Adrenal gland (tissue), 12 donors: ENCODE data around the gene FAM174C. TPM values are rescaled to one million over a fixed set of nuclear protein-coding genes. Genes with fewer than 3 reads are reported as not detected.

ENCODE experiments used
- DNase-seq, 7 donors: peaks; one replicate each; pipeline ENCODE4 v3.0.0-alpha.2; 2019 to 2020
- H3K27ac ChIP-seq, 5 donors: fragments of 200-600 bp; sonication (generic) in 4 of 5; 1 replicate in 3 of 5; 2 replicates in 2 of 5; pipeline versions ENCODE4 v1.5.1 to v1.8.0; 2016 to 2020; ENCODE audit warnings: mild to moderate bottlenecking in 1 of 5
- H3K27me3 ChIP-seq: fragments of 200-600 bp; 2 replicates; pipeline ENCODE4 v1.8.0; 2021
- H3K36me3 ChIP-seq, 2 donors: fragments of 200-600 bp; replicated peaks in 1 of 2; 1 replicate in 1 of 2; 2 replicates in 1 of 2; pipeline versions ENCODE4 v1.5.1 to v1.8.0; 2018 to 2022
- H3K4me1 ChIP-seq, 2 donors: fragments of 200-600 bp; replicated peaks in 1 of 2; 1 replicate in 1 of 2; 2 replicates in 1 of 2; pipeline versions ENCODE4 v1.5.1 to v1.8.0; 2018 to 2021
- H3K4me3 ChIP-seq, 4 donors: fragments of 200-600 bp; sonication (generic) in 3 of 4; one replicate each; pipeline ENCODE4 v1.5.1; 2016 to 2018
- H3K9me3 ChIP-seq, 3 donors: fragments of 200-600 bp; sonication (generic) in 1 of 3; replicated peaks in 1 of 3; 1 replicate in 2 of 3; 2 replicates in 1 of 3; pipeline versions ENCODE4 v1.5.1 to v1.8.0; 2016 to 2021
- POLR2A ChIP-seq, 2 donors: fragments of 450-650 bp; IDR thresholded peaks; one replicate each; pipeline ENCODE4 v1.6.1; 2017; ENCODE audit warnings: antibody characterized with exemption in 2 of 2, mild to moderate bottlenecking in 2 of 2, moderate library complexity in 1 of 2
- WGBS, 4 donors: extraction: QIAGEN DNeasy Blood & Tissue Kit in 2 of 4; methylation state at CpG; one replicate each; pipeline versions ENCODE4 v1.1.5 to v1.1.7; 2013 to 2017; 5-methylcytosine and 5-hydroxymethylcytosine counted together
- intact Hi-C, 2 donors: fragments of 100-400 bp; cut with DNase I; formaldehyde crosslinking; loops; one replicate each; pipeline versions ENCODE4 v1.14.1 to v1.15.0; 2022 to 2023
- polyA plus RNA-seq, 3 donors: library from polyadenylated mRNA; stranded (reverse); fragments of 200-250 nt in 2 of 3; fragments of 350-450 nt in 1 of 3; fragmentation: Illumina TruSeq in 1 of 3; extraction: RNeasy Lipid Tissue Mini Kit (QIAGEN cat#74804) in 1 of 3; gene quantifications; one replicate each; pipeline ENCODE4 v1.2.3, GENCODE V29; 2013 to 2014
- total RNA-seq, 9 donors: library from RNA; depleted of rRNA in 4 of 9; stranded (reverse); fragments of >200 nt in 4 of 9; fragments of 120-200 nt in 1 of 9; fragmentation: NEBNext Ultra II Directional in 1 of 9; extraction: Animal tissue kit (Norgen Biotek cat#: 25700) in 1 of 9; gene quantifications; one replicate each; pipeline versions ENCODE4 v1.1.0 to v1.2.4, GENCODE V29; 2013 to 2023
- TF ChIP-seq, protein P1 (sequence below), 6 experiments: fragments of 450-650 bp in 4 of 6; fragments of 200-600 bp in 2 of 6; sonication (generic) in 1 of 6; IDR thresholded peaks; 1 replicate in 5 of 6; 2 replicates in 1 of 6; pipeline versions ENCODE4 v1.5.1 to v1.8.0; 2016 to 2021; ENCODE audit warnings: antibody characterized with exemption in 6 of 6, mild to moderate bottlenecking in 2 of 6, moderate library complexity in 1 of 6
- donor health status: healthy with polysubstance abuse.
- donor health status: Bipolar disorder and iron deficiency.
- donor health status: DM: yes; HTN: yes; CAD: no.
- donor health status: DM: no; HTN: no; CAD: no.
- donor health status: DM: no; HTN: no; CAD: no.
- donor health status: DM: yes; HTN: yes; CAD: no.

The FAM174C gene
- total and polyA plus RNA-seq, 12 donors = 3.8 to 279 (median 86.5) TPM

DNA sequence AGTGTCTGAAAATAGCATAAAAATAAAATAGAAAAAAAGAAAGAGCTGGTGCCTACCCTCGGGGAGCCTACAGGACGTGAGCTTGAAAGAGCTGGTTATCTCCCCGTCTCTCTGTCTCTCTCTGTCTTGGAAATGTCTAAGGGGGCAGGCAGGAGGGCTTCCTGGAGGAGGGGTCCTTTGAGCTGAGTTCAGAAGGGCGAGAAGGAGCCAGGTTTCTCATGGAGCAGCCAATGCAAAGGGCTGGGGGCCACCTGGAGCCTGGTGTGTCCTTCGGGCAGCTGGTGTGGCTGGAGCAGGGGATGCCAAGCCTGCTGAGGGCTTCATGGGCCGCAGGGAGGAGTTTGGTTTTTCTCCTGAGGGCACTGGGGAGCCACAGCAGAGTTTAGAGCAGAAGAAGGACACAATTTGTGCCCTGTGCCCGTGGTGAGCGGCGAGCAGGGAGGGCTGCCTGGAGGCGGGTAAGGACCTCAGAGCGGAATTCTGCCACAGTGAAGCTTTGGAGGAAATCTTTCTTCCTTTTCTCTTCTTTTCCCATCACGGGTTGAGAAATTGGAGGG lies 49.0 kb downstream of the FAM174C start:
- peak overlapping the region in 1 of 4 donors; percentile 22 for H3K4me3 ChIP-seq
- H3K27me3 ChIP-seq = peaks cover 5% of the 10 kb centered on the region
- intact Hi-C loops = no loop called here
- H3K27ac ChIP-seq = no peak overlapping the region
- TF ChIP-seq, protein P1, sequence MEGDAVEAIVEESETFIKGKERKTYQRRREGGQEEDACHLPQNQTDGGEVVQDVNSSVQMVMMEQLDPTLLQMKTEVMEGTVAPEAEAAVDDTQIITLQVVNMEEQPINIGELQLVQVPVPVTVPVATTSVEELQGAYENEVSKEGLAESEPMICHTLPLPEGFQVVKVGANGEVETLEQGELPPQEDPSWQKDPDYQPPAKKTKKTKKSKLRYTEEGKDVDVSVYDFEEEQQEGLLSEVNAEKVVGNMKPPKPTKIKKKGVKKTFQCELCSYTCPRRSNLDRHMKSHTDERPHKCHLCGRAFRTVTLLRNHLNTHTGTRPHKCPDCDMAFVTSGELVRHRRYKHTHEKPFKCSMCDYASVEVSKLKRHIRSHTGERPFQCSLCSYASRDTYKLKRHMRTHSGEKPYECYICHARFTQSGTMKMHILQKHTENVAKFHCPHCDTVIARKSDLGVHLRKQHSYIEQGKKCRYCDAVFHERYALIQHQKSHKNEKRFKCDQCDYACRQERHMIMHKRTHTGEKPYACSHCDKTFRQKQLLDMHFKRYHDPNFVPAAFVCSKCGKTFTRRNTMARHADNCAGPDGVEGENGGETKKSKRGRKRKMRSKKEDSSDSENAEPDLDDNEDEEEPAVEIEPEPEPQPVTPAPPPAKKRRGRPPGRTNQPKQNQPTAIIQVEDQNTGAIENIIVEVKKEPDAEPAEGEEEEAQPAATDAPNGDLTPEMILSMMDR (IDR thresholded peaks at IDR 0.05) = no peak
- no peak for TF ChIP-seq POLR2A (IDR thresholded peaks at IDR 0.05)
- no peak for DNase-seq
- no peaks in the 10 kb centered on the region for H3K36me3 ChIP-seq
- 80 to 92% (median 81%) methylated on average over 11 to 12 of the region's 12 CpGs for WGBS, 4 donors
- peaks cover 10 to 11% of the 10 kb centered on the region in 2 donors for H3K4me1 ChIP-seq
- H3K9me3 ChIP-seq = no peaks in the 10 kb centered on the region

DNA sequence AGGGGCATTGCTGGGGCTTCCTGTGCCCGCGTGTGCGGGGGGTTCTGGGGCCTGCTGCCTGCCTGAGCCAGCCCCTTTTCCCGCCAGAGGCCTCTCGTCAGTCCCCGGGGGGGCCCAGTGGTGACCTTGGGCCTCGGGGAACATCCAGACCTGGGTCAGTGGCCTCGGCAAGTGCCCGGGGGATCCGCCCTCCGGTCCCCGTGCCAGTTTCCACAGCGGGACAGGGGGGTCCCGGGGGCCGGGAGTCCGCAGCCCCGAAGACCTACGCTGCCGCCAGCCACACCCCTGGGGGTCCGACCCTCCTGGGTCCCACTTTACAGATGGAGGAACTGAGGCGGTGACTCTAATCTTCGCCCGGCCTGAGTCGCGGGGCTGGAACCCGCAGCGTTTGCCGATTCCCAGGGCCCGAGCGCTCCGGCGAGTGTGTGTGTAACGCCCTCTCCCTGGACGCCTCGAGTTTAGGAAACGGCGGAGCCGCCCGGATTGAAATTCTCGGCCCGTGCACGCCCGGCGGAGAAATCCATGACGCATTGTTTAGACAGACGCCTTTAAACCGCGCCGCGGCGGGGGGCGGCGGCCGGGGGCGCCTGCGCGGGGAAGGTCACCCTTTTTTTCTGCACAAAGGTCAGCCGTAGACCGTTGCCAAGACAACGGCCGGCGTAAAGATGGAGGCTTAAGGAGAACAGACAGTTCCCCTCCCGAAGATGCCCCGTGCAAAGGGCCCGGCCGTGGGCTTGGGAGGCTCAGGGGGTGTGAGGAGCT lies 49.7 kb downstream of the FAM174C start:
- no peaks in the 10 kb centered on the region for H3K36me3 ChIP-seq
- peaks cover 5% of the 10 kb centered on the region for H3K27me3 ChIP-seq
- TF ChIP-seq, protein P1 (IDR thresholded peaks at IDR 0.05) = no peak
- TF ChIP-seq POLR2A (IDR thresholded peaks at IDR 0.05) = no peak
- H3K4me3 ChIP-seq = peak overlapping the region in 1 of 4 donors; percentile 22
- no peaks in the 10 kb centered on the region for H3K9me3 ChIP-seq
- H3K27ac ChIP-seq = no peak overlapping the region
- WGBS, 4 donors = 1 to 5% (median 1%) methylated on average over 12 to 66 of the region's 66 CpGs
- DNase-seq = peak; percentile 48 to 73 (median 65)
- intact Hi-C loops = no loop called here
- peaks cover 10 to 11% of the 10 kb centered on the region in 2 donors for H3K4me1 ChIP-seq

DNA sequence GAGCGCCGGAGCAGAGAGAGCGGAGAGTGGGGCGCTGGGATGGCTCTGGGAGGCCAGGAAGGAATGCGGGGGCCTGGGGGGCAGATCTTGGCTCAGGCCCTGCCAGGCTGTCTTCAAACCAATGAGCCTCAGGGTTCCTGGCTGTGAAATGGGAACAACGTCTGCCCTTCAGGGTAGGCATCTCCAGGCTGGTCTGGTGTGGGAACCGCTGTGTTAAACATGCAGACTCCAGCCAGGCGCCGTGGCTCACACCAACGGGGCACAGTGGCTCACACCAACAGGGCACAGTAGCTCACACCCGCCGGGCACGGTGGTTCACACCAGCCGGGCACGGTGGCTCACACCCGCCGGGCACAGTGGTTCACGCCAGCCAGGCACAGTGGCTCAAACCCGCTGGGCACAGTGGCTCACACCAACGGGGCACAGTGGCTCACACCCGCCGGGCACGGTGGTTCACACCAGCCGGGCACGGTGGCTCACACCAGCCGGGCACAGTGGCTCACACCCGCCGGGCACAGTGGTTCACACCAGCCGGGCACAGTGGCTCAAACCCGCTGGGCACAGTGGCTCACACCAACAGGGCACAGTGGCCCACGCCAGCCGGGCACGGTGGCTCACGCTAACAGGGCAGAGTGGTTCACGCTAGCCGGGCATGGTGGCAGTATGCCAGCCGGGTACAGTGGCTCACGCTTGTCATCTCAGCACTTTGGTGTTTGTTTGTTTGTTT lies 50.4 kb downstream of the FAM174C start:
- TF ChIP-seq POLR2A (IDR thresholded peaks at IDR 0.05) = no peak
- TF ChIP-seq, protein P1 (IDR thresholded peaks at IDR 0.05) = no peak
- peaks cover 5% of the 10 kb centered on the region for H3K27me3 ChIP-seq
- intact Hi-C loops = no loop called here
- H3K36me3 ChIP-seq = no peaks in the 10 kb centered on the region
- WGBS, 4 donors = 63 to 82% (median 73%) methylated on average over 9 to 38 of the region's 38 CpGs
- DNase-seq = peak in 2 of 7 donors; percentile 13 to 35
- H3K4me3 ChIP-seq = peak overlapping the region in 1 of 4 donors; percentile 22
- H3K9me3 ChIP-seq = no peaks in the 10 kb centered on the region
- no peak overlapping the region for H3K27ac ChIP-seq
- H3K4me1 ChIP-seq = peaks cover 10 to 11% of the 10 kb centered on the region in 2 donors

DNA sequence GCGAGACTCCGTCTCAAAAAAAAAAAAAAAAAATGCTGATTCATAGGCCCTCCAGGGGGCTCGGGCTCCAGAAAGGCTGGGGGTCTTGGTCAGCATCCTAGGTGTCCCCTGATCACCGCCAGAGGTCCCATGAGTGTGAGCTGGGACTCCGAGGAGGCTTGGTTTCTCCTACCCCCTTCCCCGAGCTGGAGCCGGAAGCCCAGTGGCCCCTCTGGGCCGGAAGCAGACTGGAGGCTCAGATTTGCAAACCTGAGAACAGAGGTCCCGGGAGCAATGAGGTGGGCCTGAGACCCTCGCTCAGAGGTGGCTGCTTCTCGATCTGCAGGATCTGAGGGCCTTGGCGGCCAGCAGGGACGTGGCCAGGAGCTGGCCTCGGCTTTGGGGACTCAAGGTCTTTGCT lies 51.8 kb downstream of the FAM174C start:
- no peak overlapping the region for H3K4me3 ChIP-seq
- peak in 2 of 7 donors; percentile 32 to 35 for DNase-seq
- H3K36me3 ChIP-seq = no peaks in the 10 kb centered on the region
- peak overlapping the region in 1 of 5 donors; percentile 49 for H3K27ac ChIP-seq
- H3K27me3 ChIP-seq = peaks cover 5% of the 10 kb centered on the region
- 57 to 70% (median 65%) methylated on average over 8 to 14 of the region's 14 CpGs for WGBS, 4 donors
- intact Hi-C loops = no loop called here
- no peak for TF ChIP-seq POLR2A (IDR thresholded peaks at IDR 0.05)
- TF ChIP-seq, protein P1 (IDR thresholded peaks at IDR 0.05) = no peak
- H3K4me1 ChIP-seq = peaks cover 10 to 11% of the 10 kb centered on the region in 2 donors
- no peaks in the 10 kb centered on the region for H3K9me3 ChIP-seq
